ENCODE data around the gene ARAP3. TPM values are rescaled to one million over a fixed set of nuclear protein-coding genes. Genes with fewer than 3 reads are reported as not detected.

The ARAP3 gene
- total RNA-seq, 1 experiment from 2014 or later = 2.5 TPM

DNA sequence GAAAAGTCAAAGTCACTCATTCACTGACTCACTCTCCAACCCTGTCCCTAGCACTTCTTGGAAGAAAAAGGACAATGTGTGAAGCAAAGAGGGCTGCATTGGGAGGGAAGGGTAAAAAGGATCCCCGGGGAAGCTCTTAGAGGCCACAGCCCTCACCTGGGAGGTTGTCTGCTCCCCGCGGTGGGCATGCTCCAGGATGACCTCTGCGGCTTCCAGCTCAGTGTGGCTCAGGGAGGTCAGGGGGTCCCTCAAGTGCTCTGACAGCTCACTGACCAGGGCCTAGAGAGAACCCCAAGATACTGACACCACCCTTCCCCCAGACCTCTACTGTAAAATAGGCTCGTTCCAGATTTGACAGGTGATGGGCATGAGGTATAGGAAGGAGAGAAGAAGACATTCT, 34.8 kb downstream of the ARAP3 start:
- intact Hi-C loops (cut with micrococcal nuclease; ENCODE audit: unreplicated experiment) = no loop called here
- POLR2A ChIA-PET = no interaction called here
- no TSS peak for BruUV-seq (replicated peaks)

DNA sequence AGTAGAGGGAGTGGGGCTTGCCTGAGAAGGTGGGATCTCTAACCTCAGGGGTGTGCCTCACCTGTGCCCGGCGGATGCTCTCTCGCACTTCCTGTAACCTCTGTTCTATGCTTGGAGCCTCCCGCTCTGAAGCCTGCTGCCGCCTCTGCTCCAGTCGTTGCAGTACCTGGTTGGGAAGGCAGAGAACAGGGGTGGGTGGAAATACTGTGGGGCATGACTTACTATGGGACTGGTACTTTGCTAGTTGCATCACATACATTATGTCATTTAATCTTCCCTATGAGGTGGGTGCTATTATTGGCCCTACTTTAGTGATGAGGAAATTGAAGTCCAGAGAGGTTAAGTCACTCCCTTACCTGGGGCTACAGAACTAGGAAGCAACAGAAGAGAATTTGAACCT, 36.0 kb downstream of the ARAP3 start:
- BruUV-seq (replicated peaks) = no TSS peak
- intact Hi-C loops (cut with micrococcal nuclease; ENCODE audit: unreplicated experiment) = no loop called here
- POLR2A ChIA-PET = no interaction called here

More for the DNA sequence above, 34.8 kb downstream of the ARAP3 start:
- in situ Hi-C loops (cut with HindIII; ENCODE audit: low pct_unique_long_range_greater_than_20kb, low sequenced_read_pairs) = no loop called here
- ATAC-seq = no peak
- Histone ChIP-seq H3K27me3 (ENCODE audit: control insufficient read depth, insufficient read depth, low read length) (no peaks in the 10 kb centered on the region), H3K4me1 (ENCODE audit: control insufficient read depth, insufficient read depth, low read length) (no peaks in the 10 kb centered on the region), H3K9me3 (ENCODE audit: control insufficient read depth, insufficient read depth, low read depth, low read length) (no peaks in the 10 kb centered on the region), H3K27ac (ENCODE audit: low read length) (no peak overlapping the region), H3K4me3 (ENCODE audit: low read depth in 2 of 2, low read length in 2 of 2) (no peak overlapping the region), H3K36me3 (ENCODE audit: control insufficient read depth, insufficient read depth, low read length) (no peaks in the 10 kb centered on the region)
- CTCF ChIA-PET = no interaction called here
- no peak for TF ChIP-seq POLR2AphosphoS5 (IDR thresholded peaks at IDR 0.05; ENCODE audit: low read depth, low read length)
- TF ChIP-seq, protein P1, sequence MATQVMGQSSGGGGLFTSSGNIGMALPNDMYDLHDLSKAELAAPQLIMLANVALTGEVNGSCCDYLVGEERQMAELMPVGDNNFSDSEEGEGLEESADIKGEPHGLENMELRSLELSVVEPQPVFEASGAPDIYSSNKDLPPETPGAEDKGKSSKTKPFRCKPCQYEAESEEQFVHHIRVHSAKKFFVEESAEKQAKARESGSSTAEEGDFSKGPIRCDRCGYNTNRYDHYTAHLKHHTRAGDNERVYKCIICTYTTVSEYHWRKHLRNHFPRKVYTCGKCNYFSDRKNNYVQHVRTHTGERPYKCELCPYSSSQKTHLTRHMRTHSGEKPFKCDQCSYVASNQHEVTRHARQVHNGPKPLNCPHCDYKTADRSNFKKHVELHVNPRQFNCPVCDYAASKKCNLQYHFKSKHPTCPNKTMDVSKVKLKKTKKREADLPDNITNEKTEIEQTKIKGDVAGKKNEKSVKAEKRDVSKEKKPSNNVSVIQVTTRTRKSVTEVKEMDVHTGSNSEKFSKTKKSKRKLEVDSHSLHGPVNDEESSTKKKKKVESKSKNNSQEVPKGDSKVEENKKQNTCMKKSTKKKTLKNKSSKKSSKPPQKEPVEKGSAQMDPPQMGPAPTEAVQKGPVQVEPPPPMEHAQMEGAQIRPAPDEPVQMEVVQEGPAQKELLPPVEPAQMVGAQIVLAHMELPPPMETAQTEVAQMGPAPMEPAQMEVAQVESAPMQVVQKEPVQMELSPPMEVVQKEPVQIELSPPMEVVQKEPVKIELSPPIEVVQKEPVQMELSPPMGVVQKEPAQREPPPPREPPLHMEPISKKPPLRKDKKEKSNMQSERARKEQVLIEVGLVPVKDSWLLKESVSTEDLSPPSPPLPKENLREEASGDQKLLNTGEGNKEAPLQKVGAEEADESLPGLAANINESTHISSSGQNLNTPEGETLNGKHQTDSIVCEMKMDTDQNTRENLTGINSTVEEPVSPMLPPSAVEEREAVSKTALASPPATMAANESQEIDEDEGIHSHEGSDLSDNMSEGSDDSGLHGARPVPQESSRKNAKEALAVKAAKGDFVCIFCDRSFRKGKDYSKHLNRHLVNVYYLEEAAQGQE (IDR thresholded peaks at IDR 0.05; ENCODE audit: insufficient read depth in 1 of 2, low read depth in 2 of 2, low read length in 1 of 2) = no peak
- TF ChIP-seq, protein P2, sequence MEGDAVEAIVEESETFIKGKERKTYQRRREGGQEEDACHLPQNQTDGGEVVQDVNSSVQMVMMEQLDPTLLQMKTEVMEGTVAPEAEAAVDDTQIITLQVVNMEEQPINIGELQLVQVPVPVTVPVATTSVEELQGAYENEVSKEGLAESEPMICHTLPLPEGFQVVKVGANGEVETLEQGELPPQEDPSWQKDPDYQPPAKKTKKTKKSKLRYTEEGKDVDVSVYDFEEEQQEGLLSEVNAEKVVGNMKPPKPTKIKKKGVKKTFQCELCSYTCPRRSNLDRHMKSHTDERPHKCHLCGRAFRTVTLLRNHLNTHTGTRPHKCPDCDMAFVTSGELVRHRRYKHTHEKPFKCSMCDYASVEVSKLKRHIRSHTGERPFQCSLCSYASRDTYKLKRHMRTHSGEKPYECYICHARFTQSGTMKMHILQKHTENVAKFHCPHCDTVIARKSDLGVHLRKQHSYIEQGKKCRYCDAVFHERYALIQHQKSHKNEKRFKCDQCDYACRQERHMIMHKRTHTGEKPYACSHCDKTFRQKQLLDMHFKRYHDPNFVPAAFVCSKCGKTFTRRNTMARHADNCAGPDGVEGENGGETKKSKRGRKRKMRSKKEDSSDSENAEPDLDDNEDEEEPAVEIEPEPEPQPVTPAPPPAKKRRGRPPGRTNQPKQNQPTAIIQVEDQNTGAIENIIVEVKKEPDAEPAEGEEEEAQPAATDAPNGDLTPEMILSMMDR (IDR thresholded peaks at IDR 0.05) = no peak
- no peak for TF ChIP-seq TCF7L2 (IDR thresholded peaks at IDR 0.05; ENCODE audit: low read depth, low read length)
- no peak for TF ChIP-seq SIN3A (IDR thresholded peaks at IDR 0.05; ENCODE audit: borderline replicate concordance, insufficient read depth, low read depth, low read length)
- DNase-seq (ENCODE audit: low read depth, low spot score) = no peak

More for the DNA sequence above, 36.0 kb downstream of the ARAP3 start:
- ATAC-seq = no peak
- in situ Hi-C loops (cut with HindIII; ENCODE audit: low pct_unique_long_range_greater_than_20kb, low sequenced_read_pairs) = no loop called here
- Histone ChIP-seq H3K36me3 (ENCODE audit: control insufficient read depth, insufficient read depth, low read length) (no peaks in the 10 kb centered on the region), H3K9me3 (ENCODE audit: control insufficient read depth, insufficient read depth, low read depth, low read length) (no peaks in the 10 kb centered on the region), H3K27ac (ENCODE audit: low read length) (no peak overlapping the region), H3K4me1 (ENCODE audit: control insufficient read depth, insufficient read depth, low read length) (peaks cover 8% of the 10 kb centered on the region), H3K4me3 (ENCODE audit: low read depth in 2 of 2, low read length in 2 of 2) (no peak overlapping the region), H3K27me3 (ENCODE audit: control insufficient read depth, insufficient read depth, low read length) (no peaks in the 10 kb centered on the region)
- CTCF ChIA-PET = no interaction called here
- DNase-seq (ENCODE audit: low read depth, low spot score) = no peak
- TF ChIP-seq, protein P2 (IDR thresholded peaks at IDR 0.05) = no peak
- no peak for TF ChIP-seq POLR2AphosphoS5 (IDR thresholded peaks at IDR 0.05; ENCODE audit: low read depth, low read length)
- TF ChIP-seq, protein P1 (IDR thresholded peaks at IDR 0.05; ENCODE audit: insufficient read depth in 1 of 2, low read depth in 2 of 2, low read length in 1 of 2) = no peak
- TF ChIP-seq SIN3A (IDR thresholded peaks at IDR 0.05; ENCODE audit: borderline replicate concordance, insufficient read depth, low read depth, low read length) = no peak
- no peak for TF ChIP-seq TCF7L2 (IDR thresholded peaks at IDR 0.05; ENCODE audit: low read depth, low read length)
